MG63 (cell line): ENCODE results near the gene BMP2K. TPM values are rescaled to one million over a fixed set of nuclear protein-coding genes. Genes with fewer than 3 reads are reported as not detected.
"Not testable (repeated sequence)": the region's sequence is repeated elsewhere in the genome, so short reads cannot be mapped to it uniquely, and the experiment has no call there.

Experiments used
- DNase-seq: peaks from one replicate; pipeline ENCODE4 v3.0.0-alpha.2; 2020
- H3K27me3 ChIP-seq: fragments of 250-450 bp; sonication (Bioruptor Pico); 2 replicates; pipeline ENCODE4 v1.5.1; 2020; ENCODE audit warnings: mild to moderate bottlenecking, moderate library complexity
- H3K36me3 ChIP-seq: fragments of 250-450 bp; sonication (Bioruptor Pico); 2 replicates; pipeline ENCODE4 v1.5.1; 2020; ENCODE audit warnings: mild to moderate bottlenecking, moderate library complexity
- H3K4me3 ChIP-seq: fragments of 250-450 bp; sonication (Bioruptor Pico); 2 replicates; pipeline ENCODE4 v1.5.1; 2020; ENCODE audit warnings: mild to moderate bottlenecking, moderate library complexity
- H3K9me3 ChIP-seq: fragments of 250-450 bp; sonication (Bioruptor Pico); 2 replicates; pipeline ENCODE4 v1.5.1; 2020; ENCODE audit warnings: mild to moderate bottlenecking, moderate library complexity
- total RNA-seq: library from RNA; depleted of rRNA; stranded (reverse); fragments of >200 nt; shearing (Covaris generic); gene quantifications from 2 replicates; pipeline ENCODE4 v1.2.3, GENCODE V29; 2014; ENCODE audit warnings: low replicate concordance

BMP2K gene
- total RNA-seq, 1 experiment from 2014 or later, result 8.4 TPM

DNA sequence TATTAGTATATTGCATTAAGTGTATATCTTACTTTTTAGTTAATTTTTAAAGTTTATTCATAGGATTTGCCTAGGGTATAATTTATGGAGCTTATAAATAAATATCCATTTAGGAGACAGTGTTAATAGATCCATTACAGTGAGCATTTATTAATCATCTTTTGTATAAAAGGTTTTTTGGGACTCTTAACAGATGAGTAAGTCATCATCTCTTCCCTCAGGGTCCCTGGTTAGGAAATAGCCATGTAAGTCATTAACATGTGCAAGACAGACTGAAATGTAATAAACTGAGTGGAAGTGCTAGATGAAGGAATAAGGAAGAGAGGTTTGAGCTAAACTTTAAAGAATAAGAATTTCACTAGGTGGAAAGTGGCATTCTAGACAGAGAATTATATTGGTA, 93.9 kb downstream of the BMP2K start:
- Histone ChIP-seq H3K27me3 (no peaks in the 10 kb centered on the region), H3K36me3 (peaks cover 3% of the 10 kb centered on the region), H3K9me3 (no peaks in the 10 kb centered on the region), H3K4me3 (no peak overlapping the region)
- no peak for DNase-seq

DNA sequence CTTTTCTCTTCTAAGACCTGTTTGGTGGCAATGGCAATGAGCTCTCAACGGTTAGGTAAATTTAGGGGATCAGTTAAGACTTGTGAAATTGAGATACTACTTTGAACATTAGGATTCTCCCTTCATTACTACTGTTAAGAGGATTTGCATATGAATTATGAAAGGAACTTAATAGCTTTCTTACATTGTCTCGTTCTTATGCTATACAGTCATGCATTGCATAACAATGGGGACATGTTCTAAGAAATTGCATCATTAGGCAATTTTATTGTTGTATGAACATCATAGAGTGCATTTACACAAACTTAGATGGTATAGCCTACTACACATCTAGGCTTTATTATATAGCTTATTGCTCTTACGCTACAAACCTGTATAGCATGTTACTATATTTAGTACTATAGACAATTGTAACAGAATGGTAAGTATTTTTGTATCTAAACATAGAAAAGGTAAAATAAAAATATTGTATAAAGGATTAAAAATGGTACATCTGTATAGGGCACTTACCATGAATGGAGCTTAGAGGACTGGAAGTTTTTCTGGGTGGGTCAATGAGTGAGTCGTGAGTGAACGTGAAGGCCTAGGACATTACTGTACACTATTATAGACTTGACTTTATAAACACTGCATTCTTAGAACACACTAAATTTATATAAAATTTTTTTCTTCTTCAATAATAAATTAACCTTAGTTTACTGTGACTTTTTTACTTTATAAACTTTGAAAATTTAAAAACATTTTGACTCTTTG, 100.6 kb downstream of the BMP2K start:
- H3K4me3 ChIP-seq, result no peak overlapping the region
- no peaks in the 10 kb centered on the region for H3K9me3 ChIP-seq
- no peaks in the 10 kb centered on the region for H3K27me3 ChIP-seq
- peak; percentile 2 for DNase-seq
- H3K36me3 ChIP-seq, result peaks cover 1% of the 10 kb centered on the region

DNA sequence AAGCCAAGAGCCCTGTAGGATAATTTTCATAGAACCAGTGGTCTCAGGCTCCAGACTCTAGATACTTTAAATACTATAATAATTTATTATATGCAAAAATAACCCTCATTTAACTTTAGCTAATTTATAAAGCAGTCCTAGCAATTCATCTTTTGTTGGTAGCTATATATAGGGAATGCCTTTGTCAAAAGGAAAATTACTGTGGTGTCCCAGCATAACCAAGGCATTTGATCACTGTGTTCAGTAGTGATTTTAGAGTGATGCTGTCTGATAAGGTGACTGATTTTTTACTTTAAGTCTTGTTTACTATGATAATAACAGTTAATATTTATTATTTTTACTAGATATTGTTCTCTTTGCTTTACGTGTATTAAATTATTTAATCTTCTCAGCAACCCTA, 101.9 kb downstream of the BMP2K start:
- Histone ChIP-seq H3K27me3 (no peaks in the 10 kb centered on the region), H3K4me3 (no peak overlapping the region), H3K9me3 (no peaks in the 10 kb centered on the region), H3K36me3 (no peaks in the 10 kb centered on the region; the same call in 1 of the 2 replicates)
- DNase-seq, result no peak

DNA sequence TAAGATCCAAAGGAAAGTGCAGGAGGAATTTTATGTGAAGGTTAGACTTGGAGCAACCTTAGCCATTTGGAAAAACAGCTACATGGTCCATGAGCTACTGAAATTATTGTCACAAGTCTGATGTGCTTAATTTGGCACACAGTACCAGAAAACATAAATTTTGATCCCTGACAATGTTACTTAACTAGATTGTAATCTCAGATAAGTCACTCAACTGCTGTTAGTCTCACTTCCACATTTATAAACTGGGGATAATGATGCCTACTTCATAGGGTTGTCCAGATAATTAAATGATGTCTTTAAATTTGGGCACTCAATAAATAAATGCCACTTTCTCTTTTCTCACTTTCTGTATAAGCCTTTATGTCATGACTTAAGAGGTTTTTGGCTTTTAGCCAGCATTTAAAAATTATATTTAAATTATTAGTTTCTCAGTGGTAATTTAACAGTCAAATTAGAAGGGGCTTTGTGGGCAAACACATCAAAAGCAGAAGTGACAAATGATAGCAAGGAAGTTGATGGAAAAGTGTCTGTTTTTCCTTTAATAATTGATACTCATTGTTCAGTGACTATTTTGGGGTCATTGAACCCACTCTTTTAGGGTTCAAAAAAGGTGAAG, 104.8 kb downstream of the BMP2K start:
- no peaks in the 10 kb centered on the region for H3K27me3 ChIP-seq
- no peak overlapping the region for H3K4me3 ChIP-seq
- H3K36me3 ChIP-seq, result no peaks in the 10 kb centered on the region
- no peak for DNase-seq
- H3K9me3 ChIP-seq, result no peaks in the 10 kb centered on the region

DNA sequence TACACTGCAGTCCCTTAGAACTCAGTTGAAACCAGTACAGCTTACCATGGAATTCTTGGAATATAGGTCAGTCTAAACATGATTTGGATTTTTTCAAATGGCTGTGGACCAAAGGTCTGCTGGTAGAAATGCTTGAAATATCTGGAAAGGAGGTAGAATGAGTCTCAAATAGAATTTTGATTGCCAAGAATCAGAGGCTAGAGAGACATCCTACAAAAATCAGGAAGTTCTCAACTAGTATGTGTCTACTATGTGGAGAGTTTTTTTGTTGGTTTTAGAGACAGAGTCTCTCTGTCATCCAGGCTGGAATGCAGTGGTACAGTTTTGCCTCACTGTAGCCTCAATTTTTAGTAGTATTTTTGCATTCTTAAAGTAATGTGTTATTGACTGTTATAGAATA, 109.4 kb downstream of the BMP2K start:
- no peaks in the 10 kb centered on the region for H3K27me3 ChIP-seq
- no peak overlapping the region for H3K4me3 ChIP-seq
- no peaks in the 10 kb centered on the region for H3K9me3 ChIP-seq
- no peak for DNase-seq
- peaks cover 2% of the 10 kb centered on the region; the same call in 1 of the 2 replicates for H3K36me3 ChIP-seq

DNA sequence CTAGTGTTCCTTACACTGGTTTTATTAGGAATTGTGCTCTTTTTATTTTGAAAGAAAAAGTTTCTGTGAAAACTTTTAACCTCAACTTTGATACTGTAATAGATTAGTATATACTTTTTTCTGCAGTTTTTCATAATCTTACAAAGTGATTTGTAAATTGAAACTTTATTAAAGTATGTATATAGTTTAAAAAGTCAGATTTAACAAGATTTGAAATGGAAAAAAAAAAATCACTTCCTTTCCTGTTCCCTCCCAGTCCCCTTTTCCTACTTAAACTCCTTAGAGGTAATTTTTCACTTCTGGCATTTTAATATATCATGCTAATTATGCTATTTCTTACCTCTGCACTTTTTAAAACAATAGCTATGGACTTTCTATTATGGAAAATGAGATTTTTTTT, 113.8 kb downstream of the BMP2K start:
- Histone ChIP-seq H3K36me3 (peaks cover 2% of the 10 kb centered on the region; the same call in 1 of the 2 replicates), H3K9me3 (no peaks in the 10 kb centered on the region), H3K4me3 (no peak overlapping the region), H3K27me3 (no peaks in the 10 kb centered on the region)
- DNase-seq, result no peak

DNA sequence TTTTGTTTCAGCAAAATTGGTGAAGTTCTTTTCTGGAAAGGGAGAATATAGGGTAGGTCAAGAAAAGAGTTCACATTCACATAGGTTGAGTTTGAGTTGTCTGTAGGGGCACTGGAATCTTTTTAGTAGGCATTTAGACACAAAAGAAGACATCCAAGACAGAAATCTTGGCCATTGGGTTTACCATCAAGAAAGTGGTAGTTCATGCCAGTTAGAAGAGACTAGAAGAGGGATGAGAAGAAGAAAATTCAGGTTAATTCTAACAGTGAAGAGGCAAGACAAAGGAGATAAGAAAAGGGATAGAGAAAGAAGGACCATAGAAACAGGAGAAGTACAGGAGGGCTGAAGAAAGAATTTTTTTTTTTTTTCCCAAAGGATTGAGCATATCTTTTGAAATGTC, 123.2 kb downstream of the BMP2K start:
- Histone ChIP-seq H3K9me3 (no peaks in the 10 kb centered on the region), H3K4me3 (no peak overlapping the region), H3K36me3 (no peaks in the 10 kb centered on the region), H3K27me3 (no peaks in the 10 kb centered on the region)
- DNase-seq, result no peak

DNA sequence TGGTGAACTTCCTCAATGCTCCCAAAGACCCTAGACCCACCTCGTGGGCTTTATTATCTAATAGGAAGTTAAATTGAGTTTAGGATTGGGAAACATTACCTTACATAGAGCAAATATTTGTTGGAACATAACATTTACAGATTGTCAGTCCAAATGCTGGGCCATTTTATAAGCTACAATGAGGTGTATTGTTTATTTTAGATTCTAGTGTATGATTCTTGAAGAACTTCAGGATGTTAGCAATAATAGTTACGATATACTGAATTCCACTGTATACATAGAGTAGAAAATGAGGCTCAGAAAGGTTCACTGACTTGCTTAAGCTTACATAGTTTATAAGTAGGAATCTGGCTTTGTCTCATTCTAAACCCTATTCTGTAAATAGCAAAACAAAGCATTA, 125.7 kb downstream of the BMP2K start:
- DNase-seq, result no peak
- Histone ChIP-seq H3K4me3 (no peak overlapping the region), H3K27me3 (no peaks in the 10 kb centered on the region), H3K9me3 (no peaks in the 10 kb centered on the region), H3K36me3 (no peaks in the 10 kb centered on the region)

DNA sequence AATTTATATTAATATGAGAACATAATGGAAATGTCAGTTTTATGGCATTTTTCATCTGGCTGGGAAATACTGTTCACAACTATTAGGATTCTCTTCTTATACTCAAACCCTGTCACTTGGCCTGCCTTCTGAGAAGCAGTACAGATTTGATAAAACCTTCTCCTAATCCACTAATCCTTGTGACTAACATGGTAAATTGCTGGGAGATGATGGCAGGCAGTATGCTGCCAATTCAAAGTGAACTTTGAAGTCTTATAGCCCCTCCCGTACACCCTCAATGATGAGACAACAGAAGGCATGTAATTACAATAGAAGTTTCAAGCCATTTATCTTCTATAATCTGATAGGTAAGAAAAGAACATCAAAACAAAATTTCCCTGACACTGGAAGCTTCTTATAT, 126.1 kb downstream of the BMP2K start:
- Histone ChIP-seq H3K36me3 (no peaks in the 10 kb centered on the region), H3K4me3 (no peak overlapping the region), H3K9me3 (no peaks in the 10 kb centered on the region), H3K27me3 (no peaks in the 10 kb centered on the region)
- peak; percentile 30 for DNase-seq

DNA sequence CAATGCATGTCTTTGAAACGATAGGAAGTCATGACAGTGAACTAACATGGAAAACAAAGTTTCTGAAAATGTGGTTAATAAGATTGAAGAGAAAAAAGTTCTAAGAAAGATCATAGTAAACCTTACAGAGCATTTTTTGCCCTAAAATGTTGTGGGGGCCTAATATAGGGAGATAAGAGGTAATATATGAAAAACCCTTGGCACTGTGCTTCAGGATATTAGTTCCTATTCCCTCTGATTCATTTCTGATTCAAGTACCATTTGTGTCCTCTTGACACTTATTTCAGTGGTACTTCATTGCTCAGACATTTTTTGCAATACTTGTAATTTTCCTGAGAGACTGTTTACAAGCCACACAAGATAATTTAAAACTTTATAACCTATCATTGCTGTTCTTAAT, 128.0 kb downstream of the BMP2K start:
- no peak overlapping the region for H3K4me3 ChIP-seq
- no peaks in the 10 kb centered on the region for H3K36me3 ChIP-seq
- H3K9me3 ChIP-seq, result no peaks in the 10 kb centered on the region
- H3K27me3 ChIP-seq, result no peaks in the 10 kb centered on the region
- no peak for DNase-seq

DNA sequence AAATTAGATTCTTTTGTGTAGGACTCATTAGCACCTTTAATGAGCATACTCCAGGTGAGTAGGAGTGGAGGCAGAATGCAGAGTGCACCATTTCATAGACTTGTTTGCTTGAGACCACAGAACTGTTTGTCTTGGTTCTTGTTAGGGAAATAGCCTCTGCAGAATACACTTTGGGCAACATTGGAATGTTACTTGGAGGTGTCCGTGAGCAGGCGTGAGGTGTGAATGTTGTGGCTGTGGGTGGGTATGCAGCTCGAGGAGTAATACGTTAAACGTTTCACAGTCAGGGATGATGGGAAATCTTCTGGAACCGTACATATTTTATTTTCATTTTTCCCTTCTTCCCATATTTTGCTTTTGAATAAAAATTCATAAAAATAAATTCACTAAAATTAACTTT, 131.5 kb downstream of the BMP2K start:
- no peaks in the 10 kb centered on the region for H3K9me3 ChIP-seq
- no peak overlapping the region for H3K4me3 ChIP-seq
- DNase-seq, result no peak
- H3K27me3 ChIP-seq, result no peaks in the 10 kb centered on the region
- no peaks in the 10 kb centered on the region for H3K36me3 ChIP-seq

DNA sequence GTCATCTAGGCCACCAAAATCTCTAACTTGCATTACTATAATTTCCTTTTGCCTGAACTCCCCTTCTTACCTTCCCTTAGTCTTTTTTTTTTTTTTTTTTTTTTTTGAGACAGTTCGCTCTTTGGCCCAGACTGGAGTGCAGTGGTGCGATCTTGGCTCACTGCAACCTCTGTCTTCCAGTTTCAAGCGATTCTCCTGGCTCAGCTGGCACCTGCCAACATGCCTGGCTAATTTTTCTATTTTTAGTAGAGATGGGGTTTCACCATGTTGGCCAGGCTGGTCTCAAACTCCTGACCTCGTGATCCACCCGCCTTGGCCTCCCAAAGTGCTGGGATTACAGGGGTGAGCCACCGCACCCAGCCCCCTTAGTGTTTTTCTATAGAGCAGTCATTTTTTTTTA, 132.8 kb downstream of the BMP2K start:
- H3K9me3 ChIP-seq, DNase-seq, H3K4me3 ChIP-seq, H3K36me3 ChIP-seq, H3K27me3 ChIP-seq: not testable (repeated sequence)

DNA sequence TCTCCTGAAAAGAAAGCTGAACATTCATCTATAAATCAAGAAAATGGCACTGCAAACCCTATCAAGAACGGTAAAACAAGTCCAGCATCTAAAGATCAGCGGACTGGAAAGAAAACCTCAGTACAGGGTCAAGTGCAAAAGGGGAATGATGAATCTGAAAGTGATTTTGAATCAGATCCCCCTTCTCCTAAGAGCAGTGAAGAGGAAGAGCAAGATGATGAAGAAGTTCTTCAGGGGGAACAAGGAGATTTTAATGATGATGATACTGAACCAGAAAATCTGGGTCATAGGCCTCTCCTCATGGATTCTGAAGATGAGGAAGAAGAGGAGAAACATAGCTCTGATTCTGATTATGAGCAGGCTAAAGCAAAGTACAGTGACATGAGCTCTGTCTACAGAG, 134.5 kb downstream of the BMP2K start:
- no peak overlapping the region for H3K4me3 ChIP-seq
- H3K9me3 ChIP-seq, result no peaks in the 10 kb centered on the region
- no peaks in the 10 kb centered on the region for H3K36me3 ChIP-seq
- no peak for DNase-seq
- no peaks in the 10 kb centered on the region for H3K27me3 ChIP-seq

DNA sequence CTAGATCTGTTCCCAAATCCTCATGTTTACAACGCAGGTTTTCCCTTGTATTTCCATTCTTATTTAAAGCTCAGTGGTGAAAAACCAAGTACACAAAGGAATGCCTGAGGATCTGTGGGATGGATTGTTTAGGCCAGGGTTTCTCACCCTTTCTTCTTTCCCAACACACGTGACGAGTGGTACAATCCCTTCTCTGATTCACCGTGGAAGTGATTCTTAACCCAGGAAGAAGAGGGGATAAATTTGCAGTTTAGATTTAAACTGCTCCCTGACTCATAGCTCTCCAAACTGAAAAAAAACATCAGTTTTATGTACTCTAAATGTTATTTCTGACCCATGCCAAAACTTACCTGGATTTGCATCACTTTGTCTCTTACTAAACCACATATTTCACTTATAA, 146.1 kb downstream of the BMP2K start:
- H3K4me3 ChIP-seq, result no peak overlapping the region
- no peaks in the 10 kb centered on the region for H3K36me3 ChIP-seq
- no peak for DNase-seq
- no peaks in the 10 kb centered on the region for H3K9me3 ChIP-seq
- H3K27me3 ChIP-seq, result no peaks in the 10 kb centered on the region

DNA sequence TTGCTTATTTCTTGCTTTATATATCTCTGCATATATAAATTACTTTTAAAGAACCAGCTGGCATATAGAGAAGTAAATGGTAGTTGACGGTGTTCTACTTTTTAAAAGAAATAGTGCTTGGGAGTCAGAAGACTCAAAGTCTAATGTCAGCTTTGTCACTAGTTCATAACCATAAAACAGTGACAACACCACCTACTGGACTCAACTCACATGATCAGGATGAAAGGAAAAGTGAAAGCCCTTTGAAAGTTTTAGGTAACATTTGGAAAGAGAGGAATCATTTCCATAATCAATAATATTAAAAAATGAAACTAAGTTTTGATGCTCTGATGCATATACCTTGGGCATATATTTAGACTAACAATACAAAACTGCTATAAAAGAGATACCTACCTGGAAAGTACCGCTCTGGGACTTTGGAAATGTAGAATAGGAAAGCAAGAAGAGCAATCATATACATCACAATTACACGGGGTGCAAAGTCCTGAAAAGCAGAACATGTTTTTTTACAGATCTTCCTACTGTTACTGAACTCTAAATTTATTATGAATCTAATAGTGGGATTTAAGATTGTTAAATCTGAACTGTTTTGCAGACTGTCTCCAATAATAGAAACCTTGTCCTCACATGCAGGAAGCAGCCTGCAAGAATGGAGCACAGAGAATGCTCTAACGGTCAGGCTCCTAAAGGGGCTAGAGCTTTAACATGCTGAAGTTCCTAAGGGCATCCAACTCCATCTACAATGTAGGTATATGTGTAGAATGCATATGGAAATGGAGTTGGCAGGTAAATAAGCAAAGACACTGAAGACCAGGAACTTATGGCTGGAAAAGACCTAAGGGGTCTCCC, 147.5 kb downstream of the BMP2K start:
- DNase-seq, result no peak

DNA sequence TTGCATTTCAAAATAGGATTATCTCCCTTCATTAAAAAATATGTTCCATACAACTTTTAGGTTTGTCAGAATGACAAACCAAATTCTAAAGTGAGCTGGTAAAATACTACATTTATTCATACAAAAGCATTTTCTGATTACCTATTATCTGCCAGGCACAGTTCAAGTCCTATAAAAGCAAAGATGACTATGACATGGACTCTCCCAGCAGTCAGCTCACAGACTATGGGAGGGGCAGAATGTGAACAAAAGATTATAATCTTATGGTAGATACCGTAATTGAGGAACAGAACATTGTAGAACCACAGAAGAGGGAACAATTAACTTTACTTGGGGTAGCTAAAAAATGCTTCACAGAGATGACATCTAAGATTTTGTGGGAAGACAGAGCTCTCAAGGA, 150.7 kb downstream of the BMP2K start:
- DNase-seq, result no peak
- Histone ChIP-seq H3K27me3 (no peaks in the 10 kb centered on the region), H3K4me3 (no peak overlapping the region), H3K9me3 (no peaks in the 10 kb centered on the region), H3K36me3 (no peaks in the 10 kb centered on the region)

More for the DNA sequence above, 147.5 kb downstream of the BMP2K start:
- no peaks in the 10 kb centered on the region for H3K36me3 ChIP-seq
- H3K27me3 ChIP-seq, result no peaks in the 10 kb centered on the region
- no peak overlapping the region for H3K4me3 ChIP-seq
- no peaks in the 10 kb centered on the region for H3K9me3 ChIP-seq

DNA sequence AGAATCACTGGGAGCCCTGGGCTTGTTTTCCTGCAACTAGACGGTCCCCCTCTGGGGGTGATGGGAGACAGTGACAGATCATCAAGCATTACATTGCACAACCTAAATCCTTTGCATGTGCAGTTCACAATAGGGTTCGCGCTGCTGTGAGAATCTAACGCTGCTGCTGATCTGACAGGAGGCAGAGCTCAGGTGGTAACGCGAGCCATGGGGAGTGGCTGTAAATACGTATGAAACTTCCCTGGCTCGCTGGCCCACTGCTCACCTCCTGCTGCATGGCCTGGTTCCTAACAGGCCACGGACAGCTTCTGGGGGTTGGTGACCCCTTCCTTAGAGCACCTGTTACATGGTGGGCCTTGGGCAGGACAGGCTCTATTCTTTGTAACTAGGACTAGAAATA, 152.7 kb downstream of the BMP2K start:
- H3K9me3 ChIP-seq, result no peaks in the 10 kb centered on the region
- H3K4me3 ChIP-seq, result no peak overlapping the region
- no peak for DNase-seq
- H3K36me3 ChIP-seq, result no peaks in the 10 kb centered on the region
- no peaks in the 10 kb centered on the region for H3K27me3 ChIP-seq
